GM19193 (cell line): ENCODE measurements around the gene ACADVL.

Experiments used
- POLR2A ChIP-seq: IDR thresholded peaks from 4 replicates; pipeline ENCODE4 v1.6.1; 2011; ENCODE audit not compliant: insufficient read depth, insufficient read length; ENCODE audit errors: extremely low read depth

The ACADVL gene

GRCh38 chr17:7219812-7220592 lies at the start of gene ACADVL, which contains the start of gene DLG4:
Gene ACADVL, plus strand, starts transcription at chr17:7219938. Its CDS starts 47 bp downstream, at chr17:7219985.
Gene DLG4, minus strand, starts transcription at chr17:7219836.
- TF ChIP-seq POLR2A, result peak; percentile 62

GRCh38 chr17:7173687-7174602 lies 45.8 kb upstream of the ACADVL start:
- TF ChIP-seq POLR2A, result no peak

DNA sequence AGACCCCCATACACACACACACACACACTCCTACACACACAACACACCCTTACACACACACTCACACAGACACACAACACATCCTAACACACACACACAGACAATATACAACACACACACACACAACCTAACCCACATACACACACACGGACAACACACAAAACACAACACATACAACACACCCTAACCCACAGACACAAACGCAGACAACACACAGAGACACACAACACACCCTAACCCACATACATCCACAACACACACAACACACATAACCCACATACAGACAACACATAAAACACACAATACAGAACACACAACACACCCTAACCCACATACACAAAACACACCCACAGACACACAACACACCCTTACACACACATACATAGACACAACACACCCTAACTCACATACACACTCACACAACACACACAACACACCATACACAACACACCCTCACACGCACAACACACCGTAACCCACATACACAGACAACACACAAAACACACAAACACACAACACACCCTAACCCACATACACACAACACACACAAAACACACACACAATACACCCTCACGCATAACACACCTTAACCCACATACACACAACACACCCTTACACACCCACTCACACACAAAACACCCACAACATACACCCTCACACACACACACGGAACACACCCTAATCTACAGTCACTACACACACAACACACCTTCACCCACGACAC lies 45.0 kb upstream of the ACADVL start:
- TF ChIP-seq POLR2A, result no peak

DNA sequence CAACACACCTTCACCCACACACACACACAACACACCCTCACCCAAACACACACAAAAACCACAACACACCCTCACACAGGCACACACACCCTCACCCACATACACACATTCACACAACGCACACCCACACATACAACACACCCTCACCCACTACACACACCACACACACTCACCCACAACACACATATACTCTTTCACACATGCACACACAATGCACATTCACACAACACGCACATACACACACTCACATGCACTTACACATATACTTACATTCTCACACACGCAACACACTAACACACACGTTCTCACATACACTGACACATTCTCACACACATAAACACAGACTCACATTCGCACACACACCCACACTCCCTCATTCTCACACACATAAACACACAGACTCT lies 44.4 kb upstream of the ACADVL start:
- TF ChIP-seq POLR2A, result no peak

GRCh38 chr17:7176107-7176840 lies 43.5 kb upstream of the ACADVL start:
- no peak for TF ChIP-seq POLR2A

GRCh38 chr17:7176841-7177190 lies 42.9 kb upstream of the ACADVL start:
- no peak for TF ChIP-seq POLR2A

- no peak for TF ChIP-seq POLR2A
Measured at GRCh38 chr17:7177191-7177953, 42.4 kb upstream of the ACADVL start.

DNA sequence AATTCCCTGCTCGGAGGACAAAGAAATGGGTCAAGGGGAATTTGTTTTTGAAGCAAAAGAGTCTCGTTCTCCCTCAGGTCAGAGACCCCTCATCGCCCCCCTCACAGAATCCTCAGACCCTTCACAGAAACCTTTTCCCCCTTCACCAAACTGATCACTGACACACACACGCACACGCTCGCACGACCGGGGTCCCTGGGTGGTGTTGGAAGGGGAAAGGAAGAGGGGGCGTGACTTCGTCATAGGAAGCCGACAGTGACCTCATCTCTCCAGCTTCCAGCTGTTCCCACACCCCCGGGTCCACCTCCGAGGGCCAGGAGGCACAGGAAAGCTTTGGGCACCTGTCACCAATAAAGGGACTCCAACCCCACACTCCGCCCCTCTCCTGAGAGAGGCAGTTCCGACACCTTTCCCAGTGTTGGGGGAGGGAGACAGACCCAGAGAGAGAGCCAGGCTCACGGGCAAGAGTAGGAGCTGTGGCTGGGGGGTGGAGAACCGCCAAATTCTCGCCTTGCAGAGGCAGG lies 41.7 kb upstream of the ACADVL start:
- no peak for TF ChIP-seq POLR2A

DNA sequence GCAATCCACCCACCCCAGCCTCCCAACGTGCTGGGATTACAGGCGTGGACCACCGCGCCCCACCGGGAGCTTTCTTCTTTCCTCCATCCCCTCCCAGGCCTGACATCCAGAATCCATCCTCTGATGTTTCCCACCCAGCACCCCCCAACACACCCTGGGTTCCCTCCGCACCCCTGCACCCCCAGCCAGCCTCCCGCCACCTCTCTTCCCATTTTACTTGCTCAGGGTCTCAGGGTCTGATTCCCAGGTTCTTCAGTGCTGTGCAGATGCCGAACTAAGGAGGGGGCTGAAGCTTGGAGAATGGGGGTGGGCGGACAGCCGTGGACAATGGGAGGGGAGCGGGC lies 40.8 kb upstream of the ACADVL start:
- TF ChIP-seq POLR2A, result no peak

DNA sequence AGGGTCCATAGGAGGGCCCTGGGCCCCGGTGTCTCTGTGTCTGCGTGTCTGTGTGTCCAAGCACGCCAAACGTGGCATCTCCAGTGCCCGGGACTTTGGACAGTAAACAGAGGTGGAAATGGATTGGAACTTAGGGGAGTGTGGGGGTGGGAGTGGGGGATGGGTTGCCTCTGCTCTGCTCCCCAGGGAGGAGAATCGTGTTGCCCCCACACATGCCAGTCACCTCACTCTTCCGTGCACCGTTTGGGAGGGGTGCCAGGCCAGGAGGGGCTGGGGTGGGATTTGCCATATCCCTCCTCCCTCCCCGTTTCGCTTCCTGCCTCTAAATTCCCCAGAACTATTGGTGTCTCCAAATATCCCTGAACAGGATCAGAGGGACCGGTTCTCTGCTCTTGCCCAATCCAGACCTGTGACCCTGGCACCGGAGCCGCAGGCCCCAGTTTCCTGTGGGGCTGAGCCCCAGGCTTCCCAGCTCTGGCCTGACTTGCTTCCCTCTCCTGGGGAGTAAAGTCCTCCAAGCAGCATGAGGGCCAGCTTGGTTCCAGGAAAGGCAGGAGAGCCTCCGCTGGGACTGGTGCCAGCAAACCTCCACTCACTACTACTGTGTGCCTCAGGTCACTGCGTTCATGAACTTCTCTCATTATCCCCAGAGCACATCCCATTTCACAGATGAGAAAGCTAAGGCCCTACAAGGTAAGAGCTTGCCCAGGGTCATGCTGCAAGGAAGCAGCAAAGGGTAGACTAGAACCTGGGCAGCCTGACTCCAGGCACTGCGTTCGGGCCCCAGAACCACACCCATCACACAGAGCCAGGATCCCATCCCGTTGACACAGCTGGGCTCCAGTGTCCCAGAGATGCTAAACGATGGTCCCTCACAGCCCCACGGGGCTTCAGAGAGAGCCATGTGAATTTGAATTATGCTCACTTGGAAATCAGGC lies 40.2 kb upstream of the ACADVL start, which contains the start of gene ASGR1:
Gene ASGR1 (minus strand): TSS at position 54 of the 938 bp plus-strand sequence. CDS start 807 bp downstream, outside the sequence.
- no peak for TF ChIP-seq POLR2A

- TF ChIP-seq POLR2A, result no peak
Measured at GRCh38 chr17:7183433-7184090, 36.2 kb upstream of the ACADVL start.

DNA sequence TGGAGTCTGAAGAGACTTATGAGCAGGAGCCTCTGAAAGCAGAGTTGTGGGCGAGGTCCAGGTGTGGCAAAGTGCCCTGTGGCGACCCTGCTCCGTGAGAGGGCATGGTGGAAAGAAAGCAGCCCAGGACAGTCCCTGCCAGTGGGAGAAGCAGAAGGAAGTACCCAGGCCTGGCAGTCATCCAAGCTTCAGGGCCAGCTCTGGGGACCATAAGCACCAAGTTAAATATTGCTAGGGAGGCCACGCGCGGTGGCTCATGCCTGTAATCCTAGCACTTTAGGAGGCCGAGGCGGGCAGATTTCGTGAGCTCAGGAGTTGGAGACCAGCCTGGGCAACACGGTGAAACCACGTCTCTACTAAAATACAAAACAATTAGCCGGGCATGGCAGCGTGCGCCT lies 35.6 kb upstream of the ACADVL start:
- TF ChIP-seq POLR2A, result no peak

DNA sequence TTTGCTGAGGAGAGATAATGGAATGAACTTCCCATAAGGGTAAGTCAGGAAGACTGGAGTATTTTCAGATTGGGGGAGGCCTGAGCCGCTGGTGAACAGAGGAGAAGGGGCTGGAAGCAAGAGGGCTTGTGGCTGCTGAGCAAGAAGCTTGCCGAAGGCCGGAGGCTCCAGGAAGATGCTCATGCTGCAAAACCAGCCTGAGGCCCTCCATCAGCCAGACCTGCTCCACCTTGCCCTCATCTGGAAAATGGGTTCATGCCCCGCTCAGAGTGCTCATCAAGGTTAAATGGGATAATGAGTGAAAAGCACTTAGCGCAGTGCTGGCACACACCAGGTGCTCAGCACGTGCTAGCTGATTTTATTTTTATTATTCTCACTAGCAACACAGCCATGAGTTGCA lies 35.1 kb upstream of the ACADVL start:
- TF ChIP-seq POLR2A, result no peak

DNA sequence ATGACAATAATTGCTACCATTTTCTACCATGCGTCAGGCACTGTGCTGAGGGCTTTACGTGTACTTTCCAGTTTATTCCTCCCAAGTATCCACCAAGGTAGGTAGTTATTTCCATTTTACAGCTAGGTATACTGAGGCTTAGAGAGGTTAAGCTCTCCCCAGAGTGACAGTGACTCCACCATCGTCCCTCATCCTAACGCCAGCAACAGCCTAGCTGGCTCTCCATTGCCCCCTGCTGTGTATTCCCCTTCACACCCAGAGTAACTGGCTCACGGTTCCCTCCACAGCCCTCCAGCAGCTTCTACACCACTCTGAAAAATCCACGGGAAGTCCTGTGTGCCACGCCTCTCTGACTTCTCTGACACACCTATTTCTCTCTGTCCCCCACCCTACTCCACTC lies 33.5 kb upstream of the ACADVL start:
- TF ChIP-seq POLR2A, result no peak
